GM21825 (cell line): ENCODE results near the gene PTPRN2.
"Not testable (repeated sequence)": the region's sequence is repeated elsewhere in the genome, so short reads cannot be mapped to it uniquely, and the experiment has no call there.

Experiments
- ATAC-seq: cut with Tn5 transposase; IDR thresholded peaks from one replicate; pipeline ENCODE4 v1.9.1; 2021; ENCODE audit warnings: mild to moderate bottlenecking, moderate library complexity; ENCODE audit not compliant: unreplicated experiment

PTPRN2 gene

DNA sequence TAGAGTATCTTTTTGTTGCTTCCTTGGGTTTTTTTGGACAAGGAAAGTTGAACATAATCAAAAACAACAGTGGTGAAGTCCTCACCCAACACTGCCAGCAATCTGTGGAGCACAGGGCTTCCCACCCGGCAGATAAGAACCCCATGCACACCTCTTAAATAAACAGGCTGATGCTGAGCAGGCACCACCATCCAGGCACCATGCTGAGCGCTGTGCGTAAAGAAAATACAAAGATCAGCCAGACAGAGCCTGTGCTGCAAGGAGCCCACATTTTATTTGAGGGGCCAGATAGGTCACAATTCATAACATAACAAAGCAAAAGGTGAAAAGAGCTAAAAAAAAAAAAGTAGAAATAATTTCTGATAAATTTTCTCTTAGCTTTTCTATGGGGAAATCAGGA, 231.2 kb downstream of the PTPRN2 start:
- no peak for ATAC-seq

- no peak for ATAC-seq
These were observed 232.1 kb downstream of the PTPRN2 start for GRCh38 chr7:158355456-158356065.

- no peak for ATAC-seq
These were observed 232.8 kb downstream of the PTPRN2 start for GRCh38 chr7:158354861-158355260.

DNA sequence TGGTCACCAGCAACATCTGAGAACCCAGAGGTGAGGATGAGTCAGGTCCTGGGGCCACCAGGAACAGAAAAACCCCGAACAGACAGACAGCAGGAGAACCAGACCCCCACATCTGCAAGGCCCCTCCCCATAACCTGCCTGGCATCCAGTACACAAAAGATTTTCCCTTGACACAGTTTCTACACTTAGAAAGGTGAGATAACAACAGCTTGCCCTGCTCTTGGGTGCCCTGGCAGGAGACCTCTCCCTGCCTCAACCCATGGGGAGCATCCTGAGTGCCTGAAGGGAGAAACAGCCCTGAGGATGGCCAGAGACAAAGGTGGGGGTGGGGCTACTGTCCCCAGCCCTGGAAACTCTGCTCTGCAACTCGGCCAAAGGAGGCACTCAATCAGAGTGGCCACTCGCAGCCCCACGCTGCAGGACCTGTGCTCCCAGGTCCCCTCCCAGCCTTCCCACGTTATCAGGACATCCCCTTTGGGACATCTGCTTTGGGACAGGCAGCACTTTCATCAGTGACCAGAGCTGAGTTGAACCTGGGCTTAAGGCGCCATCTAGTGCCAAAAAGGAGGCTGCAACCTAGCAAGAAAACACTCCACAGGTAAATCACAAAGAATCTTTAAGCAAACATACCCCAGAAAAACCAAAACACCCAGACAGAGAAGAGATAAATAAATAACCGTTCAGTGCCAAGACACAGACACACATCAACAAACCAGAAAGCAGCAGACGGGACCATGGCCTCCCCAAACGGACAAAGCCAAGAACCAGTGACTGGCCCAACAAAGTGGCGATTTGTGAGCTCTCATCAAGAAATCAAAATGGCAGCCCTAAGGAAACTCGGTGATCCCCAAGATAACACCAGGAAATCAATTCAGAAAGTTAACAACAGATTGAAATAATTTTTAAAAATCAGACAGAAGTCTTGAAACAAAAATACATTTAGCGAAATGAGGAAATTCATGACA, 233.7 kb downstream of the PTPRN2 start:
- no peak for ATAC-seq

GRCh38 chr7:158351899-158352729, 235.5 kb downstream of the PTPRN2 start:
- not testable (repeated sequence) for ATAC-seq

DNA sequence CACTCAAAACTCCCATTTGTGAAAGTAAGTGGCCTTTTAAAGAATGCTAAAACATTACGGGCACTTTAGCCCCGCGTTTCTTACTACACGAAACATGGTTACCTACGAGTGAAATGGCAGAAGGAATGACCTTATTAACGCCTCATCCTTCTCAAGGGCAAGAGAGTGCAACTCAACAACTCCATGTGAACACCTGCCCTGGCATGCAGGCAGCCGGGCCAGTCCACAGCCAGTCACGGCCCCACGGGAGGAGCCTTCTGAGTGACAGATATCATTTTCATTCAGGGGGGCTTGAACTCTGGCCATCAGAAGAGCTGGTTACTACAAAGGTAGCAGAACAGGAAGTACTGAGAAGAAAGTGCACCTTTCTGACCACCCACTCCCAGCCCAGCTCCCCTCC, 236.1 kb downstream of the PTPRN2 start:
- no peak for ATAC-seq

GRCh38 chr7:158351051-158351450, 236.6 kb downstream of the PTPRN2 start:
- no peak for ATAC-seq

DNA sequence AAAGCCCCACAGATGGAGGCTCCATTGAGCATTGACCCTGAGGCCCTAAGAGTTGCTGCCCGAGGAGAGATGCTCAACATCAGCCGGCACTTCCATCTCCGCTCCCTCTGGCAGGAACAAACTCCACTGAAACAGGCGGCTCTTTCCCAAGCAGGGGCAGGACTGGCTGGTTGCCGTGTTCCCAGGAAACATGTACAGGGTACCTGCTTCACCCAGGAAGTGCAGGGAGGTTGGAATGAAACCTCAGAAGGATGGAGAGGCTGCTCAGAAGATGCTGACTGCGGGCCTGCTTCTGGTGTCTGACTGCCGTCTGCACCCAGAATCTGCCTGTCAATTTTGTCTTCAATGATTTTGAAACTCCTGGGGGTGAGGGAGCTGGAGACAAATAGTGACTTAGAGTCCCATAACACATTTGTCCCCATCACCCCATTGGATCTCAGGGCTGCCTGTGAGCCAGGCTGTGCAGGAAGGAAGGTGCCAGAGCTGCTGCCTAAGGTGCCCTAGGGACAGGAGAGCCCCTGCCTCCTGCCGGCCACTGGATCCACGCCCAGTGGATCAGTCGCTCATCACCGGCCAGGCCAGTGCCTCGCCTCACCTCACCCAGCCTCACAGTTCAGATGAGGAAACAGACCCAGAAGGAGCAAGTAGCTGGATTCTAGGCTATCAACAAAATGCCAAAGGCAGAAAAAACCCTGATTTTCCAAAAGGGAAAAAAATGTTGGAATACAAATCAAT, 237.3 kb downstream of the PTPRN2 start:
- no peak for ATAC-seq

GRCh38 chr7:158348446-158348845, 239.2 kb downstream of the PTPRN2 start:
- no peak for ATAC-seq

GRCh38 chr7:158348039-158348438, 239.6 kb downstream of the PTPRN2 start:
- ATAC-seq: not testable (repeated sequence)

GRCh38 chr7:158345731-158346130, 241.9 kb downstream of the PTPRN2 start:
- ATAC-seq: no peak

- no peak for ATAC-seq
These were observed 242.8 kb downstream of the PTPRN2 start for GRCh38 chr7:158344706-158345300.

- no peak for ATAC-seq
These were observed 243.6 kb downstream of the PTPRN2 start for GRCh38 chr7:158343936-158344455.

- ATAC-seq: no peak
These were observed 244.1 kb downstream of the PTPRN2 start for GRCh38 chr7:158343526-158343925.

GRCh38 chr7:158341097-158341496, 246.5 kb downstream of the PTPRN2 start:
- not testable (repeated sequence) for ATAC-seq

DNA sequence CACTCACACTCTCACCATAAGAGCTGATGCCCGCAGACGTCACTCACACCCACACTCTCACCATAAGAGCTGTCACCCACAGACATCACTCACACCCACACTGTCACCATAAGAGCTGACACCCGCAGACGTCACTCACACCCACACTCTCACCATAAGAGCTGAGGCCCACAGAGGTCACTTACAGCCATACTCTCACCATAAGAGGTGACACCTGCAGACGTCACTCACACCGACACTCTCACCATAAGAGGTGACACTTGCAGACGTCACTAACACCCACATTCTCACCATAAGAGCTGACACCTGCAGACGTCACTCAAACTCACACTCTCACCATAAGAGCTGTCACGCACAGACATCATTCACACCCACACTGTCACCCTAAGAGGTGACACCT, 250.7 kb downstream of the PTPRN2 start:
- ATAC-seq: not testable (repeated sequence)

GRCh38 chr7:158332516-158332915, 255.1 kb downstream of the PTPRN2 start:
- ATAC-seq: not testable (repeated sequence)

- not testable (repeated sequence) for ATAC-seq
These were observed 255.7 kb downstream of the PTPRN2 start for GRCh38 chr7:158331826-158332450.

DNA sequence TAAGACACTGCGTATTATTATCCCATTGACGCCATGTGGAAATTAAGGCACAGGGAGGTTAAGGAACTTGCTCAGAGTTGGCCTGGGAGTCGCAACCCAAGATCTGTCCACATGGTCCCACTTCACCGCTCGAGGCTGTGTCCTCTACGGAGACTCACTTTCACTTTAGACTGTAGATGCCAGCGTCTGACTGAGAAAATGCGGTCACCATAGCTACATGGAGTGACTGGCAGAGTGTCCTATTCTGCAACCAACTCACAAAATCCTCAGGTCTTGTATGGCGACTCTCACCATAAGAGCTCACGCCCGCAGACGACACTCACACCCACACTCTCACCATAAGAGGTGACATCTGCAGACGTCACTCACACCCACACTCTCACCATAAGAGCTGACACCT, 257.9 kb downstream of the PTPRN2 start:
- ATAC-seq: no peak
